KMS-11 (cell line): Measurements from ENCODE around the gene CBFA2T2.
"Not testable (repeated sequence)": the region's sequence is repeated elsewhere in the genome, so short reads cannot be mapped to it uniquely, and the experiment has no call there.

Experiments
- H2AFZ ChIP-seq: fragments of 200-600 bp; sonication (generic); 2 replicates; pipeline ENCODE4 v1.6.1; 2016; ENCODE audit warnings: antibody characterized with exemption, mixed run types, low read depth
- H3K27ac ChIP-seq: fragments of 200-600 bp; sonication (generic); 2 replicates; pipeline ENCODE4 v1.6.1; 2016; ENCODE audit warnings: mild to moderate bottlenecking, mixed run types
- H3K27me3 ChIP-seq: fragments of 200-600 bp; sonication (generic); 2 replicates; pipeline ENCODE4 v1.6.1; 2017; ENCODE audit warnings: mild to moderate bottlenecking, low read depth, mixed run types, moderate library complexity; ENCODE audit not compliant: insufficient read depth
- H3K36me3 ChIP-seq: fragments of 200-600 bp; sonication (generic); 2 replicates; pipeline ENCODE4 v1.6.1; 2017; ENCODE audit warnings: mild to moderate bottlenecking, mixed run types; ENCODE audit not compliant: insufficient read depth
- H3K4me1 ChIP-seq: fragments of 200-600 bp; sonication (generic); 2 replicates; pipeline ENCODE4 v1.6.1; 2016; ENCODE audit warnings: mild to moderate bottlenecking, low read depth, mixed run types; ENCODE audit not compliant: poor library complexity, severe bottlenecking
- H3K4me2 ChIP-seq: fragments of 200-600 bp; sonication (generic); 2 replicates; pipeline ENCODE4 v1.7.0; 2016; ENCODE audit warnings: mild to moderate bottlenecking, mixed run types
- H3K4me3 ChIP-seq: fragments of 200-600 bp; sonication (generic); IDR thresholded peaks from 2 replicates; pipeline ENCODE4 v1.6.1; 2017; ENCODE audit warnings: low read depth, low read length, mixed read lengths; ENCODE audit not compliant: insufficient read depth
- H3K79me2 ChIP-seq: fragments of 200-600 bp; sonication (generic); 2 replicates; pipeline ENCODE4 v1.6.1; 2016; ENCODE audit warnings: low read depth, mixed run types; ENCODE audit not compliant: insufficient read depth
- H3K9ac ChIP-seq: fragments of 200-600 bp; sonication (generic); 2 replicates; pipeline ENCODE4 v1.6.1; 2016; ENCODE audit warnings: mild to moderate bottlenecking, mixed run types
- H4K20me1 ChIP-seq: fragments of 200-600 bp; sonication (generic); 2 replicates; pipeline ENCODE4 v1.6.1; 2016; ENCODE audit warnings: mild to moderate bottlenecking, mixed run types; ENCODE audit not compliant: insufficient read depth
- TF ChIP-seq, protein P1 (sequence below): fragments of 200-600 bp; sonication (generic); conservative IDR thresholded peaks from 2 replicates; pipeline ENCODE4 v1.6.1; 2017; ENCODE audit warnings: low read depth, mild to moderate bottlenecking, antibody characterized with exemption, low read length, moderate library complexity, mixed read lengths

CBFA2T2 gene

GRCh38 chr20:33630507-33630906 lies 140.6 kb downstream of the CBFA2T2 start:
- H4K20me1 ChIP-seq: no peaks in the 10 kb centered on the region
- no peak overlapping the region for H2AFZ ChIP-seq
- no peaks in the 10 kb centered on the region for H3K4me1 ChIP-seq
- H3K27ac ChIP-seq: no peak overlapping the region
- H3K9ac ChIP-seq: no peak overlapping the region
- H3K4me2 ChIP-seq: no peak overlapping the region
- no peaks in the 10 kb centered on the region for H3K36me3 ChIP-seq
- no peaks in the 10 kb centered on the region for H3K27me3 ChIP-seq
- H3K79me2 ChIP-seq: no peaks in the 10 kb centered on the region
- TF ChIP-seq, protein P1, sequence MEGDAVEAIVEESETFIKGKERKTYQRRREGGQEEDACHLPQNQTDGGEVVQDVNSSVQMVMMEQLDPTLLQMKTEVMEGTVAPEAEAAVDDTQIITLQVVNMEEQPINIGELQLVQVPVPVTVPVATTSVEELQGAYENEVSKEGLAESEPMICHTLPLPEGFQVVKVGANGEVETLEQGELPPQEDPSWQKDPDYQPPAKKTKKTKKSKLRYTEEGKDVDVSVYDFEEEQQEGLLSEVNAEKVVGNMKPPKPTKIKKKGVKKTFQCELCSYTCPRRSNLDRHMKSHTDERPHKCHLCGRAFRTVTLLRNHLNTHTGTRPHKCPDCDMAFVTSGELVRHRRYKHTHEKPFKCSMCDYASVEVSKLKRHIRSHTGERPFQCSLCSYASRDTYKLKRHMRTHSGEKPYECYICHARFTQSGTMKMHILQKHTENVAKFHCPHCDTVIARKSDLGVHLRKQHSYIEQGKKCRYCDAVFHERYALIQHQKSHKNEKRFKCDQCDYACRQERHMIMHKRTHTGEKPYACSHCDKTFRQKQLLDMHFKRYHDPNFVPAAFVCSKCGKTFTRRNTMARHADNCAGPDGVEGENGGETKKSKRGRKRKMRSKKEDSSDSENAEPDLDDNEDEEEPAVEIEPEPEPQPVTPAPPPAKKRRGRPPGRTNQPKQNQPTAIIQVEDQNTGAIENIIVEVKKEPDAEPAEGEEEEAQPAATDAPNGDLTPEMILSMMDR: no peak
- H3K4me3 ChIP-seq: no peak overlapping the region

DNA sequence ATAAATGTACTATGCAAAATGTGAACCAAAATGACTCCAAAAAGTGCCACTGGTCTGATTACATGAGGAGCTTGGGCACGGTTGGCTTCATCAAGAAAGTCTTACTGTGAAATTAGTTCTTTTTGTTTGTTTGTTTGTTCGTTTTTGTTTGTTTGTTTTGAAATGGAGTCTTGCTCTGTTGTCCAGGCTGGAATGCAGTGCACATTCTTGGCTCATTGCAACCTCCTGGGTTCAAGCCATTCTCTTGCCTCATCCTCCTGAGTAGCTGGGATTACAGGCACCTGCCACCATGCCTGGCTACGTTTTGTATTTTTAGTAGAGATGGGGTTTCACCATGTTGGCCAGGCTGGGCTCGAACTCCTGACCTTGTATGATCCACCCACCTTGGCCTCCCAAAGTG lies 142.0 kb downstream of the CBFA2T2 start:
- H3K36me3 ChIP-seq, H4K20me1 ChIP-seq, H3K9ac ChIP-seq, H3K4me2 ChIP-seq, H3K79me2 ChIP-seq, H2AFZ ChIP-seq, H3K4me1 ChIP-seq, H3K27me3 ChIP-seq, H3K4me3 ChIP-seq, H3K27ac ChIP-seq: not testable (repeated sequence)

DNA sequence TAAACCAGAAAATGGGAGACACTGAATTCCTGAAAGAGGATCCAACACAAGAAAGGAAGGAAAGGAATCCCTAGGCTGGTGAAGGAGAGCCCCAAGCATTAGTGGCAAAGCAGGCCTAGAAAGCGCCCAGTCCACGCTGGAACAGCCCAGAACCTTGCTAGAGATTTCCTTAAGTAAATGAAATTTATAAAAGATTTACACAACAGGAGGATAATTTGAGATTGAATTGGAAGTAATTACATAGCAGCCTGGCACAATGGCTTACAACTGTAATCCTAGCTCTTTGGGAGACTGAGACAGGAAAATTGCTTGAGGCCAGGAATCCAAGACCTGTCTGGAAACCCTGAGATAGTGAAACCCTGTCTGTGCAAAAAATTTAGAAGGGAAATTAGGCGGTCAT lies 145.4 kb downstream of the CBFA2T2 start:
- H2AFZ ChIP-seq: no peak overlapping the region
- no peaks in the 10 kb centered on the region for H3K27me3 ChIP-seq
- no peak overlapping the region for H3K27ac ChIP-seq
- no peak overlapping the region for H3K4me2 ChIP-seq
- no peaks in the 10 kb centered on the region for H3K36me3 ChIP-seq
- no peak overlapping the region for H3K9ac ChIP-seq
- H4K20me1 ChIP-seq: no peaks in the 10 kb centered on the region
- TF ChIP-seq, protein P1: no peak
- H3K79me2 ChIP-seq: no peaks in the 10 kb centered on the region
- no peaks in the 10 kb centered on the region for H3K4me1 ChIP-seq
- no peak overlapping the region for H3K4me3 ChIP-seq

GRCh38 chr20:33636776-33637175 lies 146.9 kb downstream of the CBFA2T2 start:
- Histone ChIP-seq H3K36me3 (no peaks in the 10 kb centered on the region), H3K27me3 (no peaks in the 10 kb centered on the region), H2AFZ (no peak overlapping the region), H3K4me3 (no peak overlapping the region), H3K4me2 (no peak overlapping the region), H3K27ac (no peak overlapping the region), H3K4me1 (no peaks in the 10 kb centered on the region), H3K79me2 (no peaks in the 10 kb centered on the region), H4K20me1 (no peaks in the 10 kb centered on the region), H3K9ac (no peak overlapping the region)
- TF ChIP-seq, protein P1: no peak

- Histone ChIP-seq H3K4me3 (no peak overlapping the region), H2AFZ (no peak overlapping the region), H4K20me1 (no peaks in the 10 kb centered on the region), H3K27ac (no peak overlapping the region), H3K4me1 (peaks cover 2% of the 10 kb centered on the region), H3K4me2 (no peak overlapping the region), H3K36me3 (no peaks in the 10 kb centered on the region), H3K27me3 (no peaks in the 10 kb centered on the region), H3K79me2 (no peaks in the 10 kb centered on the region), H3K9ac (no peak overlapping the region)
- TF ChIP-seq, protein P1: no peak
Measured at GRCh38 chr20:33640287-33640686, 150.4 kb downstream of the CBFA2T2 start.
